SH-SY5Y (cell line): ENCODE data around the gene NR4A3.

Experiments used
- GATA2 ChIP-seq: IDR thresholded peaks from 2 replicates; pipeline ENCODE4 v1.6.1; 2011; ENCODE audit warnings: mild to moderate bottlenecking, low read depth, low read length
- GATA3 ChIP-seq: IDR thresholded peaks from 2 replicates; pipeline ENCODE4 v1.6.1; 2011; ENCODE audit warnings: low read depth, mild to moderate bottlenecking, low read length, moderate library complexity

Gene NR4A3

DNA sequence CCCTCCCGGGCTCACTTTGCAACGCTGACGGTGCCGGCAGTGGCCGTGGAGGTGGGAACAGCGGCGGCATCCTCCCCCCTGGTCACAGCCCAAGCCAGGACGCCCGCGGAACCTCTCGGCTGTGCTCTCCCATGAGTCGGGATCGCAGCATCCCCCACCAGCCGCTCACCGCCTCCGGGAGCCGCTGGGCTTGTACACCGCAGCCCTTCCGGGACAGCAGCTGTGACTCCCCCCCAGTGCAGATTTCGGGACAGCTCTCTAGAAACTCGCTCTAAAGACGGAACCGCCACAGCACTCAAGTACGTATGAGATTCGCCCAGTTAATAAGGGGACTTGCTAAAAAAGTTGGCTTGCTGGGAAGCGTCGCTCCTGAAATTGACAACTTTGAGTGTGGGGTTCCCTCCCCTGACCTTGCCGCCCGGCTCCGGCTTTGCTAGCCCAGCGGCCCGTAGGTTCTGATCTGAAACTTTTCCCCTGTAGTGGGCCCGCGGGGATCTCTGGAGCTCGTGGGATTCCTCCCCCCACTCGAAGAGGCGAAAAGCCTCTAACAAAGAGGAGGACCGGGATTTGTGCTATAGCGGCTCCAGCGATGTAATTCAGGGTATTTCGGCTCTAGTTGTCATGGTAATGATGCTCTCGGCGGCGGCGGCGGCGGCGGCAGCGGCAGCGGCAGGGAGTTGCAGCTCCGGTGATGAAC, 572 bp downstream of the NR4A3 start:
- TF ChIP-seq GATA2: no peak
- TF ChIP-seq GATA3: no peak

- TF ChIP-seq GATA3 (no peak), GATA2 (no peak)
Measured at GRCh38 chr9:99822806-99823591, 1.3 kb downstream of the NR4A3 start.

GRCh38 chr9:99823681-99824377, 2.1 kb downstream of the NR4A3 start:
- TF ChIP-seq GATA2: no peak
- no peak for TF ChIP-seq GATA3

DNA sequence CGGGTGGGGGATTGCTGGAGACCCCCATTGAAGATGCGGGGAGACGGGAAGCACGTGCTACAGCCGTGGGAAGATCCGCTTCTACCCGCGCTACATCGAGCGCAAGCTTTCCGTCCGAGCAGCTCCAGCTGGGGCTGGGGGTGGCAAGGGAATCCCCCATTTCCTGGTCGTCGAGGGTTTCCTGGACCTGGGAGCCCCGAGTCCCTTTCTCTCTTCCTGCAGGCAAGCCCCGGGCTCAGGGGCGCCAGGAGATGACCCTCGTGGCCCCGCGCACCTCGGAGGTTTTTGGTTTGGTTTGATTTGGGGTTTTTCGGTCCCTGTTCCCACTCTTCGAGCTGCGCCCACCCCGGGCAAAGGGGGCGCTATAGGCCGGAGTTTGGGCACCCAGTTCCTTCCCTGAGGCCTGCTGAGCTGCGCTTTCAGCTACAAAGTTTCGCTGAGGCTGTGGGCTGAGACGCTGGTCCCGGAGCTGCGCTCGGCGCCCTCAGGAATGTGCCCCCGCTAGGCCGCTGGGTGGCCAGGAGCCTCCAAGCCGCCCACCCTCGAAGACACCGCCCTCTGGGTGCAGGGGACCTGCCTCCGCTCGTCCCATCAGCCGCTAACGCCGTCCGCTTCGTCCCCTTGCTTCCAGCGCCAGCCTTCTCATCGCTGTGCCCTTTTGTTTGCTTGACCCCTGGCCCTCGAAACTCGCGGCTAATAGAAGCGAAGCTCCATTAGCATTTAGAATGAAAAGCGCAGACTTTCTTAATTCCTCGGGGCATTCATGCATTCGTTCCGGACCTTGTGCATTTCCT, 2.9 kb downstream of the NR4A3 start:
- TF ChIP-seq GATA2: no peak
- no peak for TF ChIP-seq GATA3

- TF ChIP-seq GATA3 (no peak), GATA2 (no peak)
Measured at GRCh38 chr9:99825172-99826046, 3.7 kb downstream of the NR4A3 start.

DNA sequence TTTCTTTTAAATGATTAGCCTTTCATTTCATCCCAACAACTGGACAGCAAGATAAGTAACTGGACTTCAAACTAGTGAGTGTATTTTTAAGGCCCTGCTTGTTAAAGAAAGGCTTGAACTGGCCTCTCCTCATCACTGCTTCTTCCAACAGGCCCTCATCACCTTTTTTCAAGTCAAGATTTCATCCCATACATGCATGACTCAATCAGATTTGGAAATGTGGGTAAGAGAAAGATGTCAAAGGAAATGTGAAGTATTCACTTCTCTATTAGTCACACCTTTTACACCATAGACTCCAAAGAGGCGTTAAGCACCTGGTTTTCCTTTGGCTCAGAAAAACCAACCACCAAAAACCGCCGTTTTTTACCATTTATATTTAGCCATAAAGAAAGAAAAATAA, 4.9 kb downstream of the NR4A3 start:
- TF ChIP-seq GATA2 (no peak), GATA3 (no peak)

GRCh38 chr9:99827244-99827643, 5.6 kb downstream of the NR4A3 start:
- no peak for TF ChIP-seq GATA3

- TF ChIP-seq GATA3 (no peak), GATA2 (no peak)
Measured at GRCh38 chr9:99828054-99828416, 6.3 kb downstream of the NR4A3 start.

- TF ChIP-seq GATA3: no peak
- TF ChIP-seq GATA2: no peak
Measured at GRCh38 chr9:99828417-99829176, 6.9 kb downstream of the NR4A3 start.

DNA sequence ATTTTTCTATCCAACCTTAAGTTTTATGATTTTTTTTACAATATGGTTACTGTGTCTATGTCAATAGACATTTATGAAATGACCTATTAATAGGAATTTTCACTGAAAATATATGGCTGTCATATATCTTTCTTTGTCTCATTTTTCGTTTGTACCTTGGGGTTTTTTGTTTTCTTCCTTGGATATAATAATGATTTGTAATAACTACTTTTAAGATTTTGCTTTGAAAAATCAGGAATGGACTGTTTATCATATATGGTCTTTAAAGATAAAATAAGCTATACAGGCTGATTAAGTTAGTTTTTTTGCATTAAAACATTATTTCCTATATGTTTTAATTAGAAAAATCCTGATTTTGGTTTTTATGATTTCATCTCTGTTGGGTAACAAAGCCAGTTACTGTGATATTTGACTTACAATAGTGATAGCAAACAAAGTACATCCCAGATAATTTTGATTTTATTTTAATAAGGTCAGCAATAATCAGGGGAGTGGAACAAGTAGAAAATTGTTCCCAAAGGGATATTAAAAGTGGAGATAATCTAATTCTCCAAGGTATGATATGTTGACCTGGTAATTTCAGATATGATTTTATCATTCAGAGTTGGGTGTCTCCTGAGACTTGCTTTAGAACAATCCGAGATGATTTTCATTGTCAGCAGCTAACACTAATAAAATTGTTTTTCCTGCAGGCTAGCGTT, 10.3 kb downstream of the NR4A3 start:
- TF ChIP-seq GATA2: no peak
- no peak for TF ChIP-seq GATA3

GRCh38 chr9:99832558-99832864, 10.8 kb downstream of the NR4A3 start:
- no peak for TF ChIP-seq GATA3
- TF ChIP-seq GATA2: no peak

- TF ChIP-seq GATA3 (no peak), GATA2 (no peak)
Measured at GRCh38 chr9:99833735-99834134, 12.1 kb downstream of the NR4A3 start.
